SK-N-SH treated with all-trans-retinoic acid at 6 μM for 48 hours (cell line): ENCODE measurements around the gene TMEM147.

Source experiments
- ATAC-seq: fragments of 200-7000 bp; cut with Tn5 transposase; 3 replicates; pipeline ENCODE4 v1.9.1; 2020; ENCODE audit warnings: mild to moderate bottlenecking, moderate library complexity
- ARNTL ChIP-seq: fragments of 450-650 bp; formaldehyde crosslinking; IDR thresholded peaks from 2 replicates; pipeline ENCODE4 v1.5.0; 2020; ENCODE audit warnings: low read depth, mild to moderate bottlenecking, moderate library complexity, borderline replicate concordance
- BACH2 ChIP-seq: fragments of 250-450 bp; sonication (Bioruptor Pico); IDR thresholded peaks from 2 replicates; pipeline ENCODE4 v1.9.0; 2021; ENCODE audit warnings: mild to moderate bottlenecking, borderline replicate concordance
- ESRRG ChIP-seq: fragments of 250-450 bp; sonication (Bioruptor Pico); IDR thresholded peaks from 2 replicates; pipeline ENCODE4 v1.6.1; 2021; ENCODE audit warnings: mild to moderate bottlenecking
- GLIS3 ChIP-seq: fragments of 250-450 bp; sonication (Bioruptor Pico); IDR thresholded peaks from 2 replicates; pipeline ENCODE4 v1.5.0; 2020; ENCODE audit warnings: mild to moderate bottlenecking, moderate library complexity
- ISL1 ChIP-seq: fragments of 250-450 bp; sonication (Bioruptor Pico); IDR thresholded peaks from 2 replicates; pipeline ENCODE4 v2.1.2; 2022; ENCODE audit warnings: mild to moderate bottlenecking, moderate library complexity
- OSR1 ChIP-seq: fragments of 250-450 bp; sonication (Bioruptor Pico); IDR thresholded peaks from 2 replicates; pipeline ENCODE4 v1.8.0; 2022; ENCODE audit warnings: moderate library complexity, mild to moderate bottlenecking, inconsistent platforms
- POU6F1 ChIP-seq: fragments of 250-450 bp; sonication (Bioruptor Pico); IDR thresholded peaks from 2 replicates; pipeline ENCODE4 v1.8.0; 2021; ENCODE audit warnings: low read depth, mild to moderate bottlenecking, moderate library complexity, borderline replicate concordance
- PPARA ChIP-seq: fragments of 250-450 bp; sonication (Bioruptor Pico); IDR thresholded peaks from 2 replicates; pipeline ENCODE4 v1.5.0; 2020; ENCODE audit warnings: mild to moderate bottlenecking, borderline replicate concordance
- RARB ChIP-seq: fragments of 250-450 bp; sonication (Bioruptor Pico); IDR thresholded peaks from 2 replicates; pipeline ENCODE4 v1.8.0; 2021; ENCODE audit warnings: mild to moderate bottlenecking, moderate library complexity
- SNAI2 ChIP-seq: fragments of 250-450 bp; sonication (Bioruptor Pico); IDR thresholded peaks from 2 replicates; pipeline ENCODE4 v1.5.0; 2020; ENCODE audit warnings: mild to moderate bottlenecking, moderate library complexity
- TCF4 ChIP-seq: fragments of 250-450 bp; sonication (Bioruptor Pico); IDR thresholded peaks from 2 replicates; pipeline ENCODE4 v1.8.0; 2021; ENCODE audit warnings: mild to moderate bottlenecking, moderate library complexity, borderline replicate concordance
- TOX ChIP-seq: fragments of 250-450 bp; sonication (Bioruptor Pico); IDR thresholded peaks from 2 replicates; pipeline ENCODE4 v1.8.0; 2021; ENCODE audit warnings: mild to moderate bottlenecking, moderate library complexity, borderline replicate concordance
- ZC3H10 ChIP-seq: fragments of 250-450 bp; sonication (Bioruptor Pico); IDR thresholded peaks from 2 replicates; pipeline ENCODE4 v1.5.1; 2021; ENCODE audit warnings: mild to moderate bottlenecking, moderate library complexity
- ZFP3 ChIP-seq: fragments of 250-450 bp; sonication (Bioruptor Pico); IDR thresholded peaks from 2 replicates; pipeline ENCODE4 v1.5.0; 2020; ENCODE audit warnings: mild to moderate bottlenecking, moderate library complexity
- ZFP30 ChIP-seq: fragments of 450-650 bp; formaldehyde crosslinking; IDR thresholded peaks from 2 replicates; pipeline ENCODE4 v1.5.0; 2022; ENCODE audit warnings: mild to moderate bottlenecking, moderate library complexity
- ZNF565 ChIP-seq: fragments of 450-650 bp; formaldehyde crosslinking; conservative IDR thresholded peaks from 2 replicates; pipeline ENCODE4 v1.5.0; 2020; ENCODE audit warnings: low read depth, mild to moderate bottlenecking, moderate library complexity
- ZNF70 ChIP-seq: fragments of 450-650 bp; formaldehyde crosslinking; IDR thresholded peaks from 2 replicates; pipeline ENCODE4 v1.5.0; 2020; ENCODE audit warnings: mild to moderate bottlenecking, moderate library complexity
- ZNF8 ChIP-seq: fragments of 450-650 bp; formaldehyde crosslinking; IDR thresholded peaks from 2 replicates; pipeline ENCODE4 v1.5.0; 2020; ENCODE audit warnings: mild to moderate bottlenecking, moderate library complexity
- TF ChIP-seq, protein P1 (sequence below): fragments of 250-450 bp; sonication (Bioruptor Pico); IDR thresholded peaks from 2 replicates; pipeline ENCODE4 v1.5.1; 2021; ENCODE audit warnings: mild to moderate bottlenecking, moderate library complexity
- TF ChIP-seq, protein P2 (sequence below): fragments of 250-450 bp; sonication (Bioruptor Pico); IDR thresholded peaks from 2 replicates; pipeline ENCODE4 v1.5.1; 2020; ENCODE audit warnings: low read depth, mild to moderate bottlenecking, moderate library complexity
- TF ChIP-seq, protein P3 (sequence below): fragments of 250-450 bp; sonication (Bioruptor Pico); IDR thresholded peaks from 2 replicates; pipeline ENCODE4 v1.5.0; 2020; ENCODE audit warnings: mild to moderate bottlenecking, moderate library complexity
- TF ChIP-seq, protein P4 (sequence below): fragments of 250-450 bp; sonication (Bioruptor Pico); IDR thresholded peaks from 2 replicates; pipeline ENCODE4 v1.8.0; 2020; ENCODE audit warnings: mild to moderate bottlenecking, moderate library complexity, borderline replicate concordance

Gene TMEM147

DNA sequence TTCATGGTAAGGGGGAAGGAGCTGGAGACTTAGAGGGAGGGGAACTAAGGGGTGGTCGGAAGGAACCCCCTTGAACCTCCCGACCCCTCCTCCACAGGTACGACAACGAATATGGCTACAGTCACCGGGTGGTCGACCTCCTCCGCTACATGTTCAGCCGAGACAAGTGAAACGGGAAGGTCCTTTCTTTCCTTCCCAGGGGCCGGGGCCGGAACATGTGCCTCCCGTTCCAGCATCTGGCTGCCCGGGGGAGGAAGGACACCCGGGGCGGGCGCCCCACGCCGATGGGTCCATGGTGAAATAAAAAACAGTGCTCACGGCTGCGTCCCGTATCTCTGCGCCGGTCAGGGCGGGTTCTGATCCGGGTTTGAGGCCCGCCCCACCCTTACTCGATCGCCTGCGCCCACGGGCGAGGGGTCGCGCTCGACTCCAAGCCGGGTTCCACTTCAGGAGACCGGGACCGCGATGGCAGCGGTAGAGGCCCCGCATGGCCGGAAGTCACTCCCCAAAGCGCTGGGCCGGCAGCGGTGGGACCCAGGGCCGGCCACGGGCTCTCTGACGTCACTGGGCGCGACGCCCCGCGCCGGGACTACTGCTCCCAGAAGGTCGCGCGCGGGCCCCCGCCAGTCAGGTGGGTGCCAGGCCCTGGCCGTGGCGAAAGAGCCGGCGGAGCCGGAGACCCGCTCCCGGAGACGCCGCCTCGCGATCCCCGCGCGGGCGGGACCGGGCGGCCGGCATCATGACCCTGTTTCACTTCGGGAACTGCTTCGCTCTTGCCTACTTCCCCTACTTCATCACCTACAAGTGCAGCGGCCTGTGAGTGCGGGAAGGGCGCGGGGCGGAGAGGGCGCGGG, at the start of gene TMEM147:
TMEM147 (plus strand) TSS at position 626 of the 854 bp plus-strand sequence; CDS start at position 740, 114 bp downstream.
- TF ChIP-seq RARB, result no peak
- TF ChIP-seq GLIS3 (CRISPR knock-in tag), result no peak
- no peak for TF ChIP-seq ZNF565 (CRISPR knock-in tag)
- TF ChIP-seq, protein P1, sequence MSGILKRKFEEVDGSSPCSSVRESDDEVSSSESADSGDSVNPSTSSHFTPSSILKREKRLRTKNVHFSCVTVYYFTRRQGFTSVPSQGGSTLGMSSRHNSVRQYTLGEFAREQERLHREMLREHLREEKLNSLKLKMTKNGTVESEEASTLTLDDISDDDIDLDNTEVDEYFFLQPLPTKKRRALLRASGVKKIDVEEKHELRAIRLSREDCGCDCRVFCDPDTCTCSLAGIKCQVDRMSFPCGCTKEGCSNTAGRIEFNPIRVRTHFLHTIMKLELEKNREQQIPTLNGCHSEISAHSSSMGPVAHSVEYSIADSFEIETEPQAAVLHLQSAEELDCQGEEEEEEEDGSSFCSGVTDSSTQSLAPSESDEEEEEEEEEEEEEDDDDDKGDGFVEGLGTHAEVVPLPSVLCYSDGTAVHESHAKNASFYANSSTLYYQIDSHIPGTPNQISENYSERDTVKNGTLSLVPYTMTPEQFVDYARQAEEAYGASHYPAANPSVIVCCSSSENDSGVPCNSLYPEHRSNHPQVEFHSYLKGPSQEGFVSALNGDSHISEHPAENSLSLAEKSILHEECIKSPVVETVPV, result no peak
- TF ChIP-seq, protein P2, sequence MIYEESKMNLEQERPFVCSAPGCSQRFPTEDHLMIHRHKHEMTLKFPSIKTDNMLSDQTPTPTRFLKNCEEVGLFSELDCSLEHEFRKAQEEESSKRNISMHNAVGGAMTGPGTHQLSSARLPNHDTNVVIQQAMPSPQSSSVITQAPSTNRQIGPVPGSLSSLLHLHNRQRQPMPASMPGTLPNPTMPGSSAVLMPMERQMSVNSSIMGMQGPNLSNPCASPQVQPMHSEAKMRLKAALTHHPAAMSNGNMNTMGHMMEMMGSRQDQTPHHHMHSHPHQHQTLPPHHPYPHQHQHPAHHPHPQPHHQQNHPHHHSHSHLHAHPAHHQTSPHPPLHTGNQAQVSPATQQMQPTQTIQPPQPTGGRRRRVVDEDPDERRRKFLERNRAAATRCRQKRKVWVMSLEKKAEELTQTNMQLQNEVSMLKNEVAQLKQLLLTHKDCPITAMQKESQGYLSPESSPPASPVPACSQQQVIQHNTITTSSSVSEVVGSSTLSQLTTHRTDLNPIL (CRISPR knock-in tag), result no peak
- no peak for TF ChIP-seq BACH2 (CRISPR knock-in tag)
- TF ChIP-seq TCF4 (CRISPR knock-in tag), result no peak
- no peak for TF ChIP-seq ESRRG (CRISPR knock-in tag)
- TF ChIP-seq POU6F1 (CRISPR knock-in tag), result no peak
- TF ChIP-seq TOX (CRISPR knock-in tag), result no peak
- TF ChIP-seq ZFP3 (CRISPR knock-in tag), result no peak
- no peak for TF ChIP-seq PPARA (CRISPR knock-in tag)
- no peak for TF ChIP-seq SNAI2 (CRISPR knock-in tag)
- TF ChIP-seq ZNF70 (CRISPR knock-in tag), result no peak
- no peak for TF ChIP-seq ZC3H10 (CRISPR knock-in tag)
- no peak for TF ChIP-seq OSR1 (CRISPR knock-in tag)
- no peak for TF ChIP-seq ZFP30 (CRISPR knock-in tag)
- TF ChIP-seq, protein P3, sequence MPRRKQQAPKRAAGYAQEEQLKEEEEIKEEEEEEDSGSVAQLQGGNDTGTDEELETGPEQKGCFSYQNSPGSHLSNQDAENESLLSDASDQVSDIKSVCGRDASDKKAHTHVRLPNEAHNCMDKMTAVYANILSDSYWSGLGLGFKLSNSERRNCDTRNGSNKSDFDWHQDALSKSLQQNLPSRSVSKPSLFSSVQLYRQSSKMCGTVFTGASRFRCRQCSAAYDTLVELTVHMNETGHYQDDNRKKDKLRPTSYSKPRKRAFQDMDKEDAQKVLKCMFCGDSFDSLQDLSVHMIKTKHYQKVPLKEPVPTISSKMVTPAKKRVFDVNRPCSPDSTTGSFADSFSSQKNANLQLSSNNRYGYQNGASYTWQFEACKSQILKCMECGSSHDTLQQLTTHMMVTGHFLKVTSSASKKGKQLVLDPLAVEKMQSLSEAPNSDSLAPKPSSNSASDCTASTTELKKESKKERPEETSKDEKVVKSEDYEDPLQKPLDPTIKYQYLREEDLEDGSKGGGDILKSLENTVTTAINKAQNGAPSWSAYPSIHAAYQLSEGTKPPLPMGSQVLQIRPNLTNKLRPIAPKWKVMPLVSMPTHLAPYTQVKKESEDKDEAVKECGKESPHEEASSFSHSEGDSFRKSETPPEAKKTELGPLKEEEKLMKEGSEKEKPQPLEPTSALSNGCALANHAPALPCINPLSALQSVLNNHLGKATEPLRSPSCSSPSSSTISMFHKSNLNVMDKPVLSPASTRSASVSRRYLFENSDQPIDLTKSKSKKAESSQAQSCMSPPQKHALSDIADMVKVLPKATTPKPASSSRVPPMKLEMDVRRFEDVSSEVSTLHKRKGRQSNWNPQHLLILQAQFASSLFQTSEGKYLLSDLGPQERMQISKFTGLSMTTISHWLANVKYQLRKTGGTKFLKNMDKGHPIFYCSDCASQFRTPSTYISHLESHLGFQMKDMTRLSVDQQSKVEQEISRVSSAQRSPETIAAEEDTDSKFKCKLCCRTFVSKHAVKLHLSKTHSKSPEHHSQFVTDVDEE (CRISPR knock-in tag), result no peak
- TF ChIP-seq ISL1, result no peak

DNA sequence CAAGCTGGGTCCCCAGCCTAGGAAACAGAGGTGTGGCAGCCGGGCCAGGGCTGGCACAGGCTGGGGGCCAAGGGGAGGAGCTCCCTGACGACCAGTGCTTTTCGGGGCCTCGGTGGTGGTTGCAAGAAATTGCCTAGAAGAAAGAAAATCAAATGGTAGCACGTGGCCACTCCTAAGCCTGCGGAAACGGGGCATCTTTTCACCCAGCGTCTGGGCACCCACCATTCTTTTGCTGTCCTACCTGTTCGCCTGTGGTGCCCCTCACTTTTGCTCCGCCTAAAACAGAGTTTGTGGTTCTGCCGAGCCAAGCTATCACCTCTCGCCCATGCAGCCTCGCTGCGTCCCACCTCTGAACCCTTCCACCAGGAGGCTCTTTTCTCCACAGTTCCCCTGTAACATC, 48.0 kb upstream of the TMEM147 start:
- no peak for ATAC-seq
- TF ChIP-seq ZC3H10 (CRISPR knock-in tag), result no peak
- no peak for TF ChIP-seq ZFP3 (CRISPR knock-in tag)
- no peak for TF ChIP-seq PPARA (CRISPR knock-in tag)
- TF ChIP-seq TOX (CRISPR knock-in tag), result no peak
- TF ChIP-seq ZNF70 (CRISPR knock-in tag), result no peak
- TF ChIP-seq POU6F1 (CRISPR knock-in tag), result no peak
- no peak for TF ChIP-seq ARNTL (CRISPR knock-in tag)
- no peak for TF ChIP-seq GLIS3 (CRISPR knock-in tag)
- TF ChIP-seq, protein P1, result no peak
- no peak for TF ChIP-seq ESRRG (CRISPR knock-in tag)
- no peak for TF ChIP-seq ISL1
- TF ChIP-seq ZFP30 (CRISPR knock-in tag), result no peak
- TF ChIP-seq, protein P4, sequence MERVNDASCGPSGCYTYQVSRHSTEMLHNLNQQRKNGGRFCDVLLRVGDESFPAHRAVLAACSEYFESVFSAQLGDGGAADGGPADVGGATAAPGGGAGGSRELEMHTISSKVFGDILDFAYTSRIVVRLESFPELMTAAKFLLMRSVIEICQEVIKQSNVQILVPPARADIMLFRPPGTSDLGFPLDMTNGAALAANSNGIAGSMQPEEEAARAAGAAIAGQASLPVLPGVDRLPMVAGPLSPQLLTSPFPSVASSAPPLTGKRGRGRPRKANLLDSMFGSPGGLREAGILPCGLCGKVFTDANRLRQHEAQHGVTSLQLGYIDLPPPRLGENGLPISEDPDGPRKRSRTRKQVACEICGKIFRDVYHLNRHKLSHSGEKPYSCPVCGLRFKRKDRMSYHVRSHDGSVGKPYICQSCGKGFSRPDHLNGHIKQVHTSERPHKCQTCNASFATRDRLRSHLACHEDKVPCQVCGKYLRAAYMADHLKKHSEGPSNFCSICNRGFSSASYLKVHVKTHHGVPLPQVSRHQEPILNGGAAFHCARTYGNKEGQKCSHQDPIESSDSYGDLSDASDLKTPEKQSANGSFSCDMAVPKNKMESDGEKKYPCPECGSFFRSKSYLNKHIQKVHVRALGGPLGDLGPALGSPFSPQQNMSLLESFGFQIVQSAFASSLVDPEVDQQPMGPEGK (CRISPR knock-in tag), result no peak
- no peak for TF ChIP-seq RARB
- TF ChIP-seq BACH2 (CRISPR knock-in tag), result no peak
- TF ChIP-seq ZNF8 (CRISPR knock-in tag), result no peak
- no peak for TF ChIP-seq SNAI2 (CRISPR knock-in tag)

More for the DNA sequence above, at the start of gene TMEM147:
- peak; percentile 96 for ATAC-seq
